Lower lobe of right lung (tissue), 2 donors: ENCODE measurements around the gene ARHGEF11. TPM values are rescaled to one million over a fixed set of nuclear protein-coding genes. Genes with fewer than 3 reads are reported as not detected.
A peak's percentile ranks its signal among the peaks of the same experiment; 100 is the strongest.

ENCODE experiments used
- ATAC-seq, 2 donors: fragments of 200-7000 bp; cut with Tn5 transposase; one replicate each; pipeline ENCODE4 v1.9.1; 2020 to 2022; ENCODE audit warnings: mild to moderate bottlenecking in 2 of 2, moderate library complexity in 2 of 2
- DNase-seq: peaks from one replicate; pipeline ENCODE4 v3.0.0-alpha.2; 2020
- H3K27ac ChIP-seq: fragments of 200-600 bp; one replicate; pipeline ENCODE4 v1.8.0; 2022
- H3K27me3 ChIP-seq: fragments of 200-600 bp; one replicate; pipeline ENCODE4 v1.8.0; 2022; ENCODE audit warnings: low read depth
- H3K36me3 ChIP-seq: fragments of 200-600 bp; one replicate; pipeline ENCODE4 v1.8.0; 2022; ENCODE audit warnings: mild to moderate bottlenecking
- H3K4me1 ChIP-seq: fragments of 200-600 bp; one replicate; pipeline ENCODE4 v1.8.0; 2022
- H3K4me3 ChIP-seq: fragments of 200-600 bp; one replicate; pipeline ENCODE4 v1.8.0; 2022; ENCODE audit warnings: mild to moderate bottlenecking
- H3K9me3 ChIP-seq: fragments of 200-600 bp; one replicate; pipeline ENCODE4 v1.8.0; 2022
- CTCF ChIP-seq: fragments of 200-600 bp; IDR thresholded peaks from one replicate; pipeline ENCODE4 v1.8.0; 2022; ENCODE audit warnings: antibody characterized with exemption, mild to moderate bottlenecking
- intact Hi-C: fragments of 100-400 bp; cut with DNase I; formaldehyde crosslinking; loops from one replicate; pipeline ENCODE4 v1.11.0; 2022
- total RNA-seq: library from RNA; stranded (reverse); fragmentation: NEBNext Ultra II Directional; extraction: Animal tissue kit (Norgen Biotek cat#: 25700); gene quantifications from one replicate; pipeline ENCODE4 v1.2.1, GENCODE V29; 2021
- donor health status: DM: no; HTN: yes; CAD: no; lungs with severe emphysema.

The ARHGEF11 gene
- total RNA-seq, 1 donor from 2014 or later: 54.5 TPM

DNA sequence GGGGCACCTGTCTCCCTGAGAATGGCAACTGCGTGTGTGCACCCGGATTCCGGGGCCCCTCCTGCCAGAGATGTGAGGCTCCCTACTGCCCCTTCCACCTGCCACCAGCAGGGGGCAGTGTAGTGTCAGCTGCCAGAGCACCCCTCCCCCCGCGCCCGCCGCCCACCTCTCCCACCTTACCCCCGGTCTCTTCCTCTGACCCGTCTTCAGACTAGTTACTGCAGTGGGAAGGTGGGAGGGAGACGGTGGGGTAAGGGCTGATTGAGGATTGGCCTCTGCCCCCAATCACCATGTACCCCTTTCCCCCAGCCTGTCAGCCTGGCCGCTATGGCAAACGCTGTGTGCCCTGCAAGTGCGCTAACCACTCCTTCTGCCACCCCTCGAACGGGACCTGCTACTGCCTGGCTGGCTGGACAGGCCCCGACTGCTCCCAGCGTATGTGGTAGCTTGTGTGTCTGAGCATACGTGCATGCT is 135.2 kb downstream of the ARHGEF11 start:
- peaks cover 13% of the 10 kb centered on the region for H3K4me1 ChIP-seq
- peaks cover 10% of the 10 kb centered on the region for H3K27me3 ChIP-seq
- TF ChIP-seq CTCF: peak; percentile 88
- H3K9me3 ChIP-seq: no peaks in the 10 kb centered on the region
- ATAC-seq: peak; percentile 39 to 50
- no peak overlapping the region for H3K4me3 ChIP-seq
- intact Hi-C loops: no loop called here
- DNase-seq: peak; percentile 62
- H3K36me3 ChIP-seq: peaks cover 62% of the 10 kb centered on the region
- H3K27ac ChIP-seq: no peak overlapping the region

- no peak overlapping the region for H3K27ac ChIP-seq
- H3K4me1 ChIP-seq: peaks cover 13% of the 10 kb centered on the region
- DNase-seq: peak; percentile 39
- H3K9me3 ChIP-seq: no peaks in the 10 kb centered on the region
- intact Hi-C loops: no loop called here
- peaks cover 10% of the 10 kb centered on the region for H3K27me3 ChIP-seq
- no peak for TF ChIP-seq CTCF
- no peak for ATAC-seq
- H3K36me3 ChIP-seq: peaks cover 56% of the 10 kb centered on the region
- H3K4me3 ChIP-seq: no peak overlapping the region
Measured at GRCh38 chr1:156909671-156910070, 135.9 kb downstream of the ARHGEF11 start.

DNA sequence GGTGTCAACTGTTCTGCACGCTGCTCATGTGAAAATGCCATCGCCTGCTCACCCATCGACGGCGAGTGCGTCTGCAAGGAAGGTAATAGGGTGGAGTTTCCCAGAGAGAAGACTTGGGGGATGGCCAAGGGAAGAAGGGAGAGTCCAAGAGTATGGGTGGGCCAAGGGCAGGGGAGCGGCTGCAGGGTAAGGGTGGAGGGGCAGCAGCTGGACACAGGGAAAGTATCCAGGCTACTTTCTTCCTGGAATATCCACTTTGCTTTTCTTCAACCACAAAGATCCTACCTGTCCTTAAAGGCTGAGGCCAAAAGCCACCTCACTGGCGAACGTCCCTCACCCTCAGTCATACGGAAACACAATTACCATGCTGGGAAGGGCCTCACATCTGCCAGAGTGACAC is 136.6 kb downstream of the ARHGEF11 start:
- no peak overlapping the region for H3K4me3 ChIP-seq
- intact Hi-C loops: no loop called here
- H3K9me3 ChIP-seq: no peaks in the 10 kb centered on the region
- TF ChIP-seq CTCF: no peak
- H3K27ac ChIP-seq: no peak overlapping the region
- peaks cover 10% of the 10 kb centered on the region for H3K27me3 ChIP-seq
- no peak for ATAC-seq
- peaks cover 49% of the 10 kb centered on the region for H3K36me3 ChIP-seq
- peaks cover 17% of the 10 kb centered on the region for H3K4me1 ChIP-seq
- DNase-seq: no peak

GRCh38 chr1:156908541-156908940 is 137.0 kb downstream of the ARHGEF11 start:
- Histone ChIP-seq H3K27me3 (peaks cover 10% of the 10 kb centered on the region), H3K36me3 (peaks cover 44% of the 10 kb centered on the region), H3K4me1 (peaks cover 21% of the 10 kb centered on the region), H3K27ac (no peak overlapping the region), H3K4me3 (no peak overlapping the region), H3K9me3 (no peaks in the 10 kb centered on the region)
- ATAC-seq: no peak
- TF ChIP-seq CTCF: no peak
- DNase-seq: peak; percentile 32
- intact Hi-C loops: no loop called here

DNA sequence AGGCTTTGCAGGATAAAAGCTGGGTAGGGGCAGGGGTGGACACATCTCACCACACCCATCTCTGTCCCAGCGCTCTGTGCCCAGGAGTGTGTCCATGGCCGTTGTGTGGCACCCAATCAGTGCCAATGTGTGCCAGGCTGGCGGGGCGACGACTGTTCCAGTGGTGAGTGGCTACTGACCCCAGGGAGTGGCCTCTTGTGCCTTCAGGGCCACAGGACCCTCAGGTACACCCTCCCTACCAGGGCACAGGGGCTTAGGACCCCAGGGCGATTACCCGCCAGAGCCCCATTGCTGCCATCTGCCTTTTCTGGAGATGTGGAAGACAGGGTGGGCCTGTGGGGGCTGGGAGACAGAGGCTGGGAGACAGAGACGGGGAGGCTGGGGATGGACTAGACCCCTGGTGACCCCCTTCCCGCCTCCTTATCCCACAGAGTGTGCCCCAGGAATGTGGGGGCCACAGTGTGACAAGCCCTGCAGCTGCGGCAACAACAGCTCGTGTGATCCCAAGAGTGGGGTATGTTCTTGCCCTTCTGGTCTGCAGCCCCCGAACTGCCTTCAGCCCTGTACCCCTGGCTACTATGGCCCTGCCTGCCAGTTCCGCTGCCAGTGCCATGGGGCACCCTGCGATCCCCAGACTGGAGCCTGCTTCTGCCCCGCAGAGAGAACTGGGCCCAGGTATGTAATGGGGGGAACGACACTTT is 139.2 kb downstream of the ARHGEF11 start:
- Histone ChIP-seq H3K27me3 (peaks cover 10% of the 10 kb centered on the region), H3K9me3 (no peaks in the 10 kb centered on the region), H3K4me1 (peaks cover 18% of the 10 kb centered on the region), H3K27ac (no peak overlapping the region), H3K36me3 (peaks cover 30% of the 10 kb centered on the region), H3K4me3 (no peak overlapping the region)
- ATAC-seq (no peak), DNase-seq (peak; percentile 27)
- intact Hi-C loops: no loop called here
- no peak for TF ChIP-seq CTCF
